HG03066 (cell line): ENCODE measurements around the gene CTR9.

Source experiments
- ATAC-seq: cut with Tn5 transposase; IDR thresholded peaks from one replicate; pipeline ENCODE4 v1.9.1; 2021; ENCODE audit warnings: low read depth; ENCODE audit not compliant: unreplicated experiment

The CTR9 gene

GRCh38 chr11:10750838-10751580 lies at the start of gene CTR9:
CTR9 (plus strand) TSS chr11:10751246; CDS start chr11:10751413, 167 bp downstream.
- peak; percentile 91 for ATAC-seq

DNA sequence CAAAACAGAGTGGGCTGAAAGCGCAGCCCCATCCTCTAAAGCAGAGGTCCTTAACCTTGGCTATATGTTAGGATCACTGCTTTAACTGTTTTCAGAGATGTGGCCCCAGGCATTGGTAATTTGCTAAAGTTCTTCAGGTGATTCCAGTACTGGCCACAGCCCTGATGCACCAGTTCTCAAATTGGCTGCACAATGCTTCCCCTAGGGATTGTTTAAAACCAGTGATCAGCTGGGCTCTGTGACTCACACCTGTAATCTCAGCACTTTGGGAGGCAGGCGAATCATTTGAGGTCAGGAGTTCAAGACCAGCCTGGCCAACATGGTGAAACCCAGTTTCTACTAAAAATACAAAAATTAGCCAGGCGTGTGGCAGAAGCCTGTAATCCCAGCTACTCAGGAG lies 49.1 kb upstream of the CTR9 start:
- ATAC-seq, result no peak

- no peak for ATAC-seq
Observed at GRCh38 chr11:10708131-10708530, 42.9 kb upstream of the CTR9 start.

GRCh38 chr11:10709299-10710086 lies 41.6 kb upstream of the CTR9 start:
- ATAC-seq, result no peak

GRCh38 chr11:10715571-10715970 lies 35.5 kb upstream of the CTR9 start:
- ATAC-seq, result no peak

DNA sequence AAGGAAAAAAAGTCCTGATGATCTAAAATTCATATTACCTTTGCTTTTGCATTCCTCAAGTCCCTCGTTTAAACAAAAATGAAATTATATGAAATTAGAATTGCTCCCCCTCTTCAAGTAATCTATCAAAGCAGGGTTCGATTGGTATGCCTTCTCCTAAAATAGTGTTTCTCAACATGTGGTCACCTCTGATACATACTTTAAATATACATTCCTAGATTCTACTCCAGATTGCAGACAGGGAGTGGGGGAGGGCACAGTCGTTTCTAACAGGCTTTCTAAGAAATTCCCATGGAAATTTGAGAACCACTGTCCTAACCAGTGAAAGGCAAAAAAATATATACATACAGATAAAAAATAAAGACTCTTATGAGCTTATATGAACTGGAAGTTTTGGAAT lies 34.9 kb upstream of the CTR9 start:
- ATAC-seq, result no peak

DNA sequence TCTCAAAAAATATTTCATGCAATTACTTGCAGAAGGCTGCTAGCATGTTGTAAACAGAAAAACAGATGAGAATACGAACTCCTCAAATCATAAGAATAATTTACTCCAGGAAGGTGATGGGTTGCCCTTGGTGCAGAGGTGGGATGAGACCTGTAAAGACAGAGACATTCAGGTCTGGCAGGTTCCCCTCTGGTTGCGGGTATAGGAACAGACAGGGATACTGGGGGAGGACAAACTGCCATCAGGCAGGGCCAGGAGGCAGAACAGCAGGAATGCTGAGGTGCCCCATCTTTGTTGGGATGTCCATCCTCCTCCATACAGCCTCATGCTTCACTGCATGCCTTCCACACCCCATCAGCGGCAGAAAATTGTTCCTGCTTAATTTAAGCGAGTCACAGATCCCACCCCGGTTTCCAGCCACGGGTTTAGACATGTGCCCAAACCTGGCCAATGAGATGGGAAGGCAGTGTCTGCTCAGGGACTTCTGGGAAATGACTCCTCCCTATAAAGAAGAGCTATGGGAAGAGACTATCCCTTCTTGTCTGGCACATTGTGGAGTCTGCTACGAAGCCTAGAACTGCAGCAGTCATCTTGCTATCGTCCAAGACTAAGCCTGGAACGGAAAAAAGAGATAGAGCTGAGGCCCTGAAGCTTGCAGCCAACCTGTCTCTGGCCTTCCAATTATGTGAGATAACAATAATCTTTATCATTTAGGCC lies 34.3 kb upstream of the CTR9 start:
- no peak for ATAC-seq

GRCh38 chr11:10719616-10720015 lies 31.4 kb upstream of the CTR9 start:
- no peak for ATAC-seq

GRCh38 chr11:10720881-10721376 lies 30.1 kb upstream of the CTR9 start:
- no peak for ATAC-seq

DNA sequence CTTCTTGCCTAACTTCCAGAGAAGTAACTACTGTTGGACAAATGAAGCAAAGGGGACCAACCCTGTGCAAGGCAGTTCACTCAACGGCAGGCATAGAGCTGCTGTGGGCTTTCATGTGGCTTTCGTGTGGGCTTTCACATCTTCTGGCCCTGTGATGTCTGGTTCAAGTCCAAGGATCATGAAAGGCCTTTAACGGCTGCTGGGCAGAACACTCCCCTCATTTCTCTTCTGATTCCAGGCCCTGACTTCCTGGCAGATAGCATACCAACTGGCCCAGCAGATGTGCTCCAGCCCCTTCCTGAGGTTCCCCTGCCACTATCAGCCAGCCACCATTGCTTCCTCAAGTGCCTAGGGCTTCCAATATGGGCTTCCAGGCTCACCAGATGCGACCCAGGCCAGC lies 28.7 kb upstream of the CTR9 start:
- no peak for ATAC-seq

GRCh38 chr11:10725114-10725906 lies 25.7 kb upstream of the CTR9 start:
- ATAC-seq, result no peak

DNA sequence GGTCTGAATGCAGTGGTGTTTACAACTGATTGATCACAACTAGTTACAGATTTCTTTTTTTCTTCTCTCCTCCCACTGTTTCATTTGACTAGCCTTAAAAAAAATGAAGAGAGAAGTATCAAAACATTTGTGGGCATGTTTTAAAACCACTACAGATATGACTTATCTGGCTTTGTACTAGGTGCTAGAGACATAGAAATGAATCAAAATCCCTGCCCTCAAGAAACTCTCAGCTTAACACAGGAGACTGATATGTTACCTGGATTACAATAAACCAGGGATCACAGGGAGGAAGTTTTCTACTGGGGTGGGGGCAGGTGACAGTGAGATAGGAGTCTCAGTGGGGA lies 25.2 kb upstream of the CTR9 start:
- no peak for ATAC-seq

- ATAC-seq, result no peak
Observed at GRCh38 chr11:10727146-10727851, 23.7 kb upstream of the CTR9 start.

GRCh38 chr11:10728154-10728553 lies 22.9 kb upstream of the CTR9 start:
- ATAC-seq, result no peak

- ATAC-seq, result no peak
Observed at GRCh38 chr11:10728789-10729472, 22.1 kb upstream of the CTR9 start.

GRCh38 chr11:10730151-10730550 lies 20.9 kb upstream of the CTR9 start:
- no peak for ATAC-seq

DNA sequence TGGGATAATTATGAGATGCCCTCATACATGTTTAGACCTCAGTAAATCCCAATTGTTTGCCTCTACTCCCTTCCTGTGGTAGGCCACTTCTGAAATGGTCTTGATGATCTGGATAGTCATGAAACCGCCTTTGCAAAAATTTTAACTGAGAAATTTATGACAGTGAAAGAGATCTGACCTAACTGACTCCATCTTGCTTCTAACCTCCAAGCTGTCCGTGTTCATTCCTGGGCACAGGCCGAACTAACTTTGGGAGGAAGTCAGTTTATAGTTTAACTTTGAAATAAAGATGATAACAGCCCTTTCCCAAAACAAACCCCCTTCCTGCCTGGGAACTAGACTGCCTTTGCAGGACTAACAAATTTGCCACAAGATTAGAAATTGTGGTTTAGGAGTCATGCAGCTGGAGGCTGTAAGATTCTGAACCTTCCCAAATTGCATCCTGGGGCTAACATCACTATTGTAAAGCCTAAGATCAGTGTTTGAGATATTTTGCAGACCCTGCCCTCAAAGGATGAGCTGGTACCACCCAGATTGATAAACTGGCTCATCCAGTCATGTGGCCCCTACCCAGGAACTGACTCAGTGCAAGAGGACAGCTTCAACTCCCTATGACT lies 19.9 kb upstream of the CTR9 start:
- ATAC-seq, result no peak

DNA sequence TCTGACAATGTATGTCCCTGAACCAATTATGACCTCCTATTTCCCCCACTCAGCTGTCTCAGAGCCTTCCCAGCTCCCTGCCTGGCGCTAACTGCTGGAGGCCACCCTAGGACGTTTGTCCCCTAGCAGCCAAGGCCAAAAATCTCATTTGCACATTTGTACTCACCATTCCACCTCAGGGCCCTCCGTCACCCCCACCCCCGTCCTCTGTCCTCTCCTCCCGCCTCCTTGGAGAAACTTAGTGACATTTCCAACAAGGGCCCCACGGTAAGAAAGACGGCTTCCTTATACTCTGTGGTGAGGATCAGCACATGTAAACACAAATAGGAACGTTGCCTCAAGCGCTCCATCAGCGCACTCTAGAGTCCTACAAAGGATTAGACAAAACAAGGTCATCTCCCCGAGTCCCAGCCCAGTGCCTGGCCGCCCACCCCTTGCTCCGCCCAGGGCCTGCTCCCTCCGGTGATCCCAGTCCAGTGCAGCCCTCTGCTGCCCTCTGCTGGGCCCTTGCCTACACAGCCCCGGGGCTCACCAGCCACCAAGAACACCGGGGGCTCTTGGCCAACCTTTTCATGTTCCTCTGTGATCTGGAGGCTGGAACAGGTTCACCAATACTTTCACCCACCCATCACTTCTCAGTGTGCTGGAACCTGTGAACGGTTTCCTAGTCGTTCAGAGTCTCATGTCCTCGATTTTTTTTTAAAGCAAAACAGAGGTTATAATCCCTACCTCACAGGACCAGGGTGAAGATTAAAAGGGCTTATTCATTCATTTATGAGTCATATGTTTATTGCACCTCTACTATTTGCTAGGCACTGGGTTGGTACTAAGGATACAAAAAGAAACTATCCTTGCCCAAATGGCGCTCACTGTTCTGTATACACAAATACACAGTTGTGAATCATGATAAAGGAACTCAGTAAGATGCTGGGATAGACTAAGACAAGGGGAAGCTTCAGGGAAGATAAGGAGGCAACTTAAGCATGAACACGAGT lies 15.3 kb upstream of the CTR9 start:
- peak; percentile 98 for ATAC-seq
